Liver (tissue), 9 donors: ENCODE measurements around the gene KDELR1. TPM values are rescaled to one million over a fixed set of nuclear protein-coding genes. Genes with fewer than 3 reads are reported as not detected.

Experiments
- DNase-seq: peaks from one replicate; pipeline ENCODE4 v3.0.0-alpha.2; 2017; ENCODE audit warnings: low spot score
- H3K27ac ChIP-seq, 2 donors: one replicate each; pipeline ENCODE4 v1.7.0; 2013; ENCODE audit warnings: inconsistent platforms in 2 of 2, low read length in 2 of 2, control low read depth in 1 of 2, low read depth in 1 of 2, mild to moderate bottlenecking in 1 of 2
- H3K27me3 ChIP-seq, 4 donors: one replicate each; pipeline versions ENCODE4 v1.6.1 to v1.7.0; 2013; ENCODE audit warnings: low read length in 3 of 4, inconsistent platforms in 1 of 4, mild to moderate bottlenecking in 1 of 4, moderate library complexity in 1 of 4; ENCODE audit not compliant: control insufficient read depth in 4 of 4, insufficient read depth in 4 of 4
- H3K36me3 ChIP-seq, 4 donors: one replicate each; pipeline versions ENCODE4 v1.6.1 to v1.7.0; 2013; ENCODE audit warnings: low read length in 3 of 4, mild to moderate bottlenecking in 3 of 4, low read depth in 1 of 4, moderate library complexity in 1 of 4; ENCODE audit not compliant: control insufficient read depth in 4 of 4, insufficient read depth in 3 of 4
- H3K4me1 ChIP-seq, 4 donors: one replicate each; pipeline versions ENCODE4 v1.6.1 to v1.7.0; 2013; ENCODE audit warnings: low read length in 3 of 4, mild to moderate bottlenecking in 3 of 4, moderate library complexity in 1 of 4; ENCODE audit not compliant: control insufficient read depth in 4 of 4, insufficient read depth in 4 of 4
- H3K4me3 ChIP-seq, 3 donors: one replicate each; pipeline versions ENCODE4 v1.6.1 to v1.7.0; 2013; ENCODE audit warnings: low read length in 3 of 3, control low read depth in 1 of 3, low read depth in 1 of 3, mild to moderate bottlenecking in 1 of 3
- H3K9ac ChIP-seq, 2 donors: one replicate each; pipeline ENCODE4 v1.7.0; 2013; ENCODE audit warnings: low read length in 2 of 2, mild to moderate bottlenecking in 2 of 2, moderate library complexity in 2 of 2, control low read depth in 1 of 2, low read depth in 1 of 2
- H3K9me3 ChIP-seq, 4 donors: one replicate each; pipeline versions ENCODE4 v1.6.1 to v1.7.0; 2013; ENCODE audit warnings: low read length in 3 of 4; ENCODE audit not compliant: control insufficient read depth in 4 of 4
- CTCF ChIP-seq: fragments of 150-350 bp; IDR thresholded peaks from 2 replicates; pipeline ENCODE4 v1.5.1; 2017; ENCODE audit warnings: improper control_type of control experiment, low read depth, low read length; ENCODE audit not compliant: missing input control
- GABPA ChIP-seq, 2 donors: IDR thresholded peaks in 1 of 2; conservative IDR thresholded peaks in 1 of 2; 2 replicates each; pipeline ENCODE4 v1.6.1; 2016; ENCODE audit warnings: antibody characterized with exemption in 2 of 2, mild to moderate bottlenecking in 1 of 2, moderate library complexity in 1 of 2
- MAX ChIP-seq: IDR thresholded peaks from 2 replicates; pipeline ENCODE4 v1.6.1; 2016; ENCODE audit warnings: antibody characterized with exemption
- NR2F2 ChIP-seq: IDR thresholded peaks from 2 replicates; pipeline ENCODE4 v1.6.1; 2016; ENCODE audit warnings: antibody characterized with exemption
- RAD21 ChIP-seq, 2 donors: IDR thresholded peaks; 2 replicates each; pipeline ENCODE4 v1.6.1; 2016; ENCODE audit warnings: antibody characterized with exemption in 2 of 2, mild to moderate bottlenecking in 2 of 2
- REST ChIP-seq: IDR thresholded peaks from 2 replicates; pipeline ENCODE4 v1.6.1; 2016; ENCODE audit warnings: antibody characterized with exemption, mild to moderate bottlenecking
- SP1 ChIP-seq: IDR thresholded peaks from 2 replicates; pipeline ENCODE4 v1.6.1; 2018; ENCODE audit warnings: antibody characterized with exemption, mild to moderate bottlenecking
- ZBTB33 ChIP-seq: IDR thresholded peaks from 2 replicates; pipeline ENCODE4 v1.6.1; 2016; ENCODE audit warnings: antibody characterized with exemption
- WGBS: extraction: QIAGEN DNeasy Blood & Tissue Kit; methylation state at CpG from one replicate; pipeline ENCODE4 v1.1.7; 2013; 5-methylcytosine and 5-hydroxymethylcytosine counted together
- polyA plus RNA-seq, 2 donors: library from polyadenylated mRNA; stranded (reverse) in 1 of 2; unstranded in 1 of 2; fragments of 200-250 nt in 1 of 2; fragments of >200 nt in 1 of 2; fragmentation: Nextera tagmentation in 1 of 2; extraction: Ambion mirVana in 1 of 2; gene quantifications; one replicate each; pipeline versions ENCODE4 v1.2.1 to v1.2.3, GENCODE V29; 2013 to 2015
- total RNA-seq, 2 donors: library from RNA; depleted of rRNA; stranded (reverse); fragments of >200 nt; gene quantifications; one replicate each; pipeline ENCODE4 v1.2.3, GENCODE V29; 2014
- donor health status: healthy.
- donor health status: healthy.
- donor health status: healthy.
- donor health status: healthy.
- donor health status: healthy.

The KDELR1 gene
- total and polyA plus RNA-seq, 4 donors = 32.3 to 94.9 (median 47.0) TPM

GRCh38 chr19:48371367-48371766 is 20.0 kb downstream of the KDELR1 start (continued):
- no peak for TF ChIP-seq REST

DNA sequence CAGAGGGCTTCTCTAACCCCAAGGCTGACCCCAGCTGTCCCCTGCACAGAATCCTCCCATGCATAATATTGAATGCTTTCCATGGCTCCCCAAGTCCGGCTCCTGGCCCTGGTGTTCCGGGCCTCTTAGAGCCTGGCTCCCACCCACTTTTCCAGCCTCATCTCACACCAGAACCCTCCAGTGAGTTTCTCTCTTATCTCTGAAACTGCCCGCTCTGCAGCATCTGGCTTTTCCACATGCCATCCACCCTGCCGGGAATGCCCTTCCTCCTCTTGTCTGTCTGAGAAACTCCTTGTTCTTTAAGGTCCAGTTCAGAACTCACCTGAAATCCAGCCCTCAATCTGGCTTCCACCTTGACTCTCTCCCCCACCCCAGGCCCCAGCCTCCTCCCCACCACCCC is 20.4 kb downstream of the KDELR1 start:
- no peak overlapping the region for H3K9ac ChIP-seq
- 90% methylated on average over 4 of the region's 4 CpGs for WGBS
- H3K36me3 ChIP-seq = no peaks in the 10 kb centered on the region
- H3K4me1 ChIP-seq = no peaks in the 10 kb centered on the region
- H3K27me3 ChIP-seq = no peaks in the 10 kb centered on the region
- no peak overlapping the region for H3K4me3 ChIP-seq
- TF ChIP-seq MAX = no peak
- TF ChIP-seq GABPA (IDR thresholded peaks at IDR 0.05 in 1 of 2, conservative IDR thresholded peaks at IDR 0.05 in 1 of 2) = no peak
- TF ChIP-seq ZBTB33 = no peak
- no peak for TF ChIP-seq CTCF
- TF ChIP-seq NR2F2 = no peak
- no peak for TF ChIP-seq SP1
- no peak for TF ChIP-seq REST
- no peak for TF ChIP-seq RAD21 (IDR thresholded peaks at IDR 0.05)
- no peak overlapping the region for H3K27ac ChIP-seq
- no peak for DNase-seq
- no peaks in the 10 kb centered on the region for H3K9me3 ChIP-seq
